IMR-90 (cell line): Measurements from ENCODE around the gene DUSP3.

Experiments used
- BHLHE40 ChIP-seq: fragments of 150-350 bp; IDR thresholded peaks from 2 replicates; pipeline ENCODE4 v1.6.1; 2016; ENCODE audit warnings: mild to moderate bottlenecking, low read depth, low read length
- CEBPB ChIP-seq: IDR thresholded peaks from 2 replicates; pipeline ENCODE4 v1.6.1; 2012; ENCODE audit warnings: low read depth, low read length, improper control_type of control experiment
- CHD1 ChIP-seq: IDR thresholded peaks from 2 replicates; pipeline ENCODE4 v1.6.1; 2012; ENCODE audit warnings: low read depth, low read length, improper control_type of control experiment
- MAFK ChIP-seq: IDR thresholded peaks from 2 replicates; pipeline ENCODE4 v1.6.1; 2012; ENCODE audit warnings: low read depth, low read length, improper control_type of control experiment
- MXI1 ChIP-seq: IDR thresholded peaks from 2 replicates; pipeline ENCODE4 v1.6.1; 2012; ENCODE audit warnings: low read depth, mild to moderate bottlenecking, low read length, moderate library complexity, borderline replicate concordance
- NFE2L2 ChIP-seq: fragments of 150-350 bp; IDR thresholded peaks from 2 replicates; pipeline ENCODE4 v1.6.1; 2016; ENCODE audit warnings: low read depth, mild to moderate bottlenecking, low read length
- POLR2A ChIP-seq: IDR thresholded peaks from 2 replicates; pipeline ENCODE4 v1.6.1; 2012; ENCODE audit warnings: mild to moderate bottlenecking, low read depth, low read length
- RAD21 ChIP-seq: IDR thresholded peaks from 2 replicates; pipeline ENCODE4 v1.6.1; 2012; ENCODE audit warnings: low read length, improper control_type of control experiment
- RFX5 ChIP-seq: IDR thresholded peaks from 2 replicates; pipeline ENCODE4 v1.8.0; 2012; ENCODE audit warnings: low read depth, mild to moderate bottlenecking, low read length, moderate library complexity
- TF ChIP-seq, protein P1 (sequence below): fragments of 150-350 bp; IDR thresholded peaks from 2 replicates; pipeline ENCODE4 v1.6.1; 2017; ENCODE audit warnings: mild to moderate bottlenecking, antibody characterized with exemption, low read length, low read depth
- TF ChIP-seq, protein P2 (sequence below): fragments of 150-350 bp; IDR thresholded peaks from 2 replicates; pipeline ENCODE4 v1.6.1; 2016; ENCODE audit warnings: low read depth, mild to moderate bottlenecking, low read length, moderate library complexity, borderline replicate concordance
- TF ChIP-seq, protein P3 (sequence below): conservative IDR thresholded peaks from 2 replicates; pipeline ENCODE4 v1.5.1; 2012; ENCODE audit warnings: mild to moderate bottlenecking, low read depth, low read length, improper control_type of control experiment

DNA sequence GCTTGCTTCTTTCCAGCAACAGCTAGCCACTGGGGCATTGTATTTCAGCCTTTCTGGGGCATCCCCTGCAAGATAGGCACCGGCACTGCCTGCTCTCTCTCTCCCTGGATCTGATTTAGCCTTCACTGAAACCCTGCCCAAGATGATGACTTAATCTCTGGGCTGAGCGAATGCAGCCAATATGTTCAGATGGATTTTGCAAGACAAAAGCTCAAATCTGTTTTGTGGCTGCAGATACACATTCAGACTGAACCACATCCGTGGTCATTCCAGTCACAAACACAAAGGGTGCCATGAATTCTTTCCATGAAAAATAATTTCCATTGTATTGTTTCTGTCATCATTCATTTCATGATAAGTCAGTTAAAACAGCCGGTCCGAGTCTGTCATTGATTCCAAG lies 44.4 kb downstream of the DUSP3 start:
- TF ChIP-seq, protein P1, sequence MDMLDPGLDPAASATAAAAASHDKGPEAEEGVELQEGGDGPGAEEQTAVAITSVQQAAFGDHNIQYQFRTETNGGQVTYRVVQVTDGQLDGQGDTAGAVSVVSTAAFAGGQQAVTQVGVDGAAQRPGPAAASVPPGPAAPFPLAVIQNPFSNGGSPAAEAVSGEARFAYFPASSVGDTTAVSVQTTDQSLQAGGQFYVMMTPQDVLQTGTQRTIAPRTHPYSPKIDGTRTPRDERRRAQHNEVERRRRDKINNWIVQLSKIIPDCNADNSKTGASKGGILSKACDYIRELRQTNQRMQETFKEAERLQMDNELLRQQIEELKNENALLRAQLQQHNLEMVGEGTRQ, result no peak
- TF ChIP-seq POLR2A (no peak), CEBPB (no peak; the same call in 1 of the 2 replicates), CHD1 (no peak), BHLHE40 (no peak), RAD21 (no peak), MAFK (no peak), RFX5 (no peak), NFE2L2 (no peak), MXI1 (no peak)
- TF ChIP-seq, protein P2, sequence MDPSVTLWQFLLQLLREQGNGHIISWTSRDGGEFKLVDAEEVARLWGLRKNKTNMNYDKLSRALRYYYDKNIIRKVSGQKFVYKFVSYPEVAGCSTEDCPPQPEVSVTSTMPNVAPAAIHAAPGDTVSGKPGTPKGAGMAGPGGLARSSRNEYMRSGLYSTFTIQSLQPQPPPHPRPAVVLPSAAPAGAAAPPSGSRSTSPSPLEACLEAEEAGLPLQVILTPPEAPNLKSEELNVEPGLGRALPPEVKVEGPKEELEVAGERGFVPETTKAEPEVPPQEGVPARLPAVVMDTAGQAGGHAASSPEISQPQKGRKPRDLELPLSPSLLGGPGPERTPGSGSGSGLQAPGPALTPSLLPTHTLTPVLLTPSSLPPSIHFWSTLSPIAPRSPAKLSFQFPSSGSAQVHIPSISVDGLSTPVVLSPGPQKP, result no peak
- TF ChIP-seq, protein P3, sequence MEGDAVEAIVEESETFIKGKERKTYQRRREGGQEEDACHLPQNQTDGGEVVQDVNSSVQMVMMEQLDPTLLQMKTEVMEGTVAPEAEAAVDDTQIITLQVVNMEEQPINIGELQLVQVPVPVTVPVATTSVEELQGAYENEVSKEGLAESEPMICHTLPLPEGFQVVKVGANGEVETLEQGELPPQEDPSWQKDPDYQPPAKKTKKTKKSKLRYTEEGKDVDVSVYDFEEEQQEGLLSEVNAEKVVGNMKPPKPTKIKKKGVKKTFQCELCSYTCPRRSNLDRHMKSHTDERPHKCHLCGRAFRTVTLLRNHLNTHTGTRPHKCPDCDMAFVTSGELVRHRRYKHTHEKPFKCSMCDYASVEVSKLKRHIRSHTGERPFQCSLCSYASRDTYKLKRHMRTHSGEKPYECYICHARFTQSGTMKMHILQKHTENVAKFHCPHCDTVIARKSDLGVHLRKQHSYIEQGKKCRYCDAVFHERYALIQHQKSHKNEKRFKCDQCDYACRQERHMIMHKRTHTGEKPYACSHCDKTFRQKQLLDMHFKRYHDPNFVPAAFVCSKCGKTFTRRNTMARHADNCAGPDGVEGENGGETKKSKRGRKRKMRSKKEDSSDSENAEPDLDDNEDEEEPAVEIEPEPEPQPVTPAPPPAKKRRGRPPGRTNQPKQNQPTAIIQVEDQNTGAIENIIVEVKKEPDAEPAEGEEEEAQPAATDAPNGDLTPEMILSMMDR, result no peak
